GM12875 (cell line): ENCODE measurements around the gene SLC33A1.
A peak's percentile ranks its signal among the peaks of the same experiment; 100 is the strongest.
"Not testable (repeated sequence)": the region's sequence is repeated elsewhere in the genome, so short reads cannot be mapped to it uniquely, and the experiment has no call there.

Experiments
- H3K4me3 ChIP-seq: one replicate; pipeline ENCODE4 v1.5.1; 2011; ENCODE audit warnings: low read depth, low read length, control low read depth
- CTCF ChIP-seq: IDR thresholded peaks from 2 replicates; pipeline ENCODE4 v1.5.1; 2011; ENCODE audit warnings: low read depth, mild to moderate bottlenecking, control low read depth, inconsistent platforms, low read length, moderate library complexity, borderline replicate concordance; ENCODE audit not compliant: insufficient read depth

SLC33A1 gene

GRCh38 chr3:155854141-155854940 lies at the start of gene SLC33A1:
TSS of gene SLC33A1 (minus strand) at chr3:155854427. CDS start at chr3:155853997, 430 bp downstream.
- no peak for TF ChIP-seq CTCF
- H3K4me3 ChIP-seq, result peak within 1 kb of the TSS; percentile 86

GRCh38 chr3:155895379-155895900 lies 41.2 kb upstream of the SLC33A1 start:
- TF ChIP-seq CTCF, result no peak
- no peak overlapping the region for H3K4me3 ChIP-seq

- no peak for TF ChIP-seq CTCF
Measured at GRCh38 chr3:155891321-155891720, 37.1 kb upstream of the SLC33A1 start.

GRCh38 chr3:155890671-155891190 lies 36.5 kb upstream of the SLC33A1 start:
- TF ChIP-seq CTCF, result no peak
- H3K4me3 ChIP-seq, result no peak overlapping the region

More at GRCh38 chr3:155891321-155891720, 37.1 kb upstream of the SLC33A1 start:
- no peak overlapping the region for H3K4me3 ChIP-seq

- no peak overlapping the region for H3K4me3 ChIP-seq
- TF ChIP-seq CTCF, result no peak
Measured at GRCh38 chr3:155889952-155890351, 35.7 kb upstream of the SLC33A1 start.

GRCh38 chr3:155889212-155889611 lies 35.0 kb upstream of the SLC33A1 start:
- H3K4me3 ChIP-seq, result no peak overlapping the region
- no peak for TF ChIP-seq CTCF

- TF ChIP-seq CTCF, result no peak
Measured at GRCh38 chr3:155886915-155887314, 32.7 kb upstream of the SLC33A1 start.

GRCh38 chr3:155886348-155886747 lies 32.1 kb upstream of the SLC33A1 start:
- H3K4me3 ChIP-seq, result not testable (repeated sequence)

More at GRCh38 chr3:155886915-155887314, 32.7 kb upstream of the SLC33A1 start:
- no peak overlapping the region for H3K4me3 ChIP-seq
